SH-SY5Y (cell line): ENCODE results near the gene RNU6-8.

Experiments
- GATA2 ChIP-seq: IDR thresholded peaks from 2 replicates; pipeline ENCODE4 v1.6.1; 2011; ENCODE audit warnings: mild to moderate bottlenecking, low read depth, low read length
- GATA3 ChIP-seq: IDR thresholded peaks from 2 replicates; pipeline ENCODE4 v1.6.1; 2011; ENCODE audit warnings: low read depth, mild to moderate bottlenecking, low read length, moderate library complexity

- TF ChIP-seq GATA3 (no peak), GATA2 (no peak)
Measured at GRCh38 chr14:32246751-32247150, 43.7 kb upstream of the RNU6-8 start.
